Endothelial cell of hepatic sinusoid (primary cell): ENCODE measurements around the gene BATF3.

Source experiments
- in situ Hi-C: cut with HindIII; loops from 2 replicates; pipeline ENCODE4 v1.10.0; 2017; ENCODE audit warnings: low sequenced_read_pairs

The BATF3 gene

DNA sequence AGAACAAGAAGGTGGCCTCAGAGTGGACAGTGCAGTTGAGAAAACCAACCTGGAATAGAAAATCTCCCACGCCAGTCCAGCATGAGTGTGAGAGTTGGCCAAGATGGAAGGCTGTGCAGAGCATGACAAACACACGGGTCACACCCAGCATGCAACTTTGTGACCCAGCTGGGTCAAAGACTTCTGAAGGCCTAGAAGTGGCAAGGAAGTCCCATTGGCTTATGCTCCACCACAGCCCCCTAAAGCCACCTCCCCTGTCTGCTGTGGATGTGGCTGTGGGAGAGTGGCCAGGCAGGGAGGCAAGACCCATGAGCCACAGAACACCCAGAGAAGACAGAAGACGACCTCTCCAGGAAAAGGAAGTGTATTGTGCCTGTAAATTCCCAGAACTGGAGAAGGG lies 13.6 kb downstream of the BATF3 start:
- in situ Hi-C loops, result no loop called here

DNA sequence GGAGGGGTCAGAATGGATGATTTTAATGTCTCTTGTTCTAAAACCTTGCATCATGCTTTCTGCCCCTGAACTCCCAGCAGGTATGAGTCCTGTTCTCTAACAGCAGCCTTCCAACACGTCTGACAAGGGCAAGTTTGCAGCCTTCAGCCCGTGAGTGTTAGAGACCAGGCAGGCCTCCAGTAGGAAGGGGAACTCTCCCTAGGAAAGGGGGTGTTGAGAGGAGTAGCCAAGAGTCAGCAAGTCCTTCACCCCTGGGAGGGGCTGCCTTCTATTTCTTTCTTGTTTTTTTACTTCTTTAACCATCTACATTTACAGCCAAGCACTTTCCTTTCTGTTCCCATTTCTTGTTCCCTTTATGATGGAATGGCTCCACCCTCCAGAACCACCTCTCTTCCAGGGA lies 14.2 kb downstream of the BATF3 start:
- in situ Hi-C loops, result no loop called here

DNA sequence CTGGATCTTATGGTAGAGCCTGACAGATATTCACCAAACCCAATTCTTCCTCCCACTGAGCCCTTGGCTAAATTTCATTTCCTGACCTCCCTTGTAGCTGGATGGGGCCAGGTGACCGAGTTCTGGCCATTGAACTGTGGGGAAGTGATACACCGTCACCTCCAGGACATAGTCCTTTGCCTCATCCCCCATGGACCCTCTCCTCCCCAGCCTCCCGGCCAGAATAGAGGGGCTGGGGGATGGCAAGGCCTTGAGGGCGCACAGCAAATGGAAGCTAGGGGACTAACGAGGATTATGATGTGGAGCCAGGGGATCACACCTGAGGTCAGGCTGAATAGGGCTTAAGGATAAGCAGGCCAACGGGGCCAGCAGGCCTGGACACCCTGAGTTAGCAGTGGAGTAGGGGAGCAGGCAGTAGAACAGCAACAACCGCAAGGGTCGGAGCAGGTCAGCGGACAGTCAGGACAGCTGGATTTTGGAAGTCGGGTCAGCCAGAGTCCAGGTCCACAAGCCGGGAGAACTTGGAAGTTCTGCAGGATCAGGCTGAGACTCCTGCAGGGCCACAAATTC lies 15.0 kb downstream of the BATF3 start:
- in situ Hi-C loops, result no loop called here

DNA sequence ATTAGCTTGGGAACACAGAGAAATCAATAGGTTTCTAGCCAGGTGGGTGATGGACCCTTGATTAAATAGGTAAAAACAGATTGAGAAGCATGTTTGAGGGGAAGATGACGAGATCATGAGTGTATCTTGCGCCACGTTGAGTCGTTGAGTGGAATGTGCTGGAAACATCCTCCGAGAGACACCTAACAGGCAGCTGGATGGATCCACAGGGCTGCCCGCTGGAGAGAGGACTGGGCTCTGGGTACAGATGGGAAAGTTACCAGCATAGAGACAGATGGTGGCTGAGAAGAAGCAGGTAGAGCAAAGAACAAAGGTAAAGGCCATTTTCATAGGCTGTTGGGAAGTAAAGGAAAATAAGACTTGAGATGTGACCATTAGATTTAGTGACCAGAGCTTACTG lies 15.6 kb downstream of the BATF3 start:
- in situ Hi-C loops, result no loop called here

DNA sequence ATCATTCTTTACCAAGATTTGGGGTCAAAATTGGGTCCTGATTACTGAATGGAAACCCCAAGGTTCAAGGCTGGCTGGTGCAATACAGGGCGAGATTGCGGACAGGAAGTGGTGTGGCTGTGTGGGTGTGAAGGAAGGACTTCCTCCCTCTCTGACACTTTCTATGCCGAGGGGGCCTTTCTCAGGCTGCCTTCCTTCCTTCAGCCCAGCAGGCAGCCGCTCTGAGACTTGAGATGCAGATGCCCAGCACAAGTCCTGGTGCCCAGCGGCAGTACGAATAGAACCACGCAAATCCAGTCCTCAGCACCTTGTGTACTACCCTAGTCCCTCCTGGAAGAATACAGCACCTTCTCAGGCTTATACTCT lies 16.3 kb downstream of the BATF3 start:
- in situ Hi-C loops, result no loop called here

DNA sequence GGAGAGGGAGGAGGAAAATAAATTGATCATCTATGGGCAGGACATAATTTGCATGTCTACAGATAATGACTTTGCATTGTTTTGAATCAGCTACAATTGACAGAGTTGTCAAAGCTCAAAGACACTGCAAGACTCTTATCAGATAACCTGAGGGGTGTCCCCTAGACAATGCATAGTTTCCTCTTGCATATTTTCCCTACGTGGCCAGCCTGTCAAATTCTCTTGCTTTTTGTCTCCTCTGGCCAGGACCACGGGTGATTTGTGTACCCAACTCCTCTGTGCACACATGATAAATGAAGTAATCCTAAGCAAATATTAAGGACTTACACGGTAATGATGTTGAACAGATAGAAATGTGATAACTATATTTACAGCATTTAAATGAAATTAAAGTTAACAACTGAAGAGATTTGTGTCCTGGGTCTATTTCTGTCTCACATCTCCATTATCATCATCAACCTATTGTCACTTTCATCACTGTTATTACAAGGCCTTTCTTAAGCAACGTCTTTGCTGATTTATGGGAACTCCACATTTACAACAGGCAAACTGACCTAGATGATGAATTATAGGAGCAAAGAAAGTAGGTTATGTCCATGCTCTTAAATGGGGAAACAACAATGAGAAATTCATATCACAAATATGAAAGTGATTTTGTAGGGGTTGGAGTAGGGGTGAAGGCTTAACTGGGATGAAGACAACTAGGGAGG lies 18.8 kb downstream of the BATF3 start:
- in situ Hi-C loops, result no loop called here

DNA sequence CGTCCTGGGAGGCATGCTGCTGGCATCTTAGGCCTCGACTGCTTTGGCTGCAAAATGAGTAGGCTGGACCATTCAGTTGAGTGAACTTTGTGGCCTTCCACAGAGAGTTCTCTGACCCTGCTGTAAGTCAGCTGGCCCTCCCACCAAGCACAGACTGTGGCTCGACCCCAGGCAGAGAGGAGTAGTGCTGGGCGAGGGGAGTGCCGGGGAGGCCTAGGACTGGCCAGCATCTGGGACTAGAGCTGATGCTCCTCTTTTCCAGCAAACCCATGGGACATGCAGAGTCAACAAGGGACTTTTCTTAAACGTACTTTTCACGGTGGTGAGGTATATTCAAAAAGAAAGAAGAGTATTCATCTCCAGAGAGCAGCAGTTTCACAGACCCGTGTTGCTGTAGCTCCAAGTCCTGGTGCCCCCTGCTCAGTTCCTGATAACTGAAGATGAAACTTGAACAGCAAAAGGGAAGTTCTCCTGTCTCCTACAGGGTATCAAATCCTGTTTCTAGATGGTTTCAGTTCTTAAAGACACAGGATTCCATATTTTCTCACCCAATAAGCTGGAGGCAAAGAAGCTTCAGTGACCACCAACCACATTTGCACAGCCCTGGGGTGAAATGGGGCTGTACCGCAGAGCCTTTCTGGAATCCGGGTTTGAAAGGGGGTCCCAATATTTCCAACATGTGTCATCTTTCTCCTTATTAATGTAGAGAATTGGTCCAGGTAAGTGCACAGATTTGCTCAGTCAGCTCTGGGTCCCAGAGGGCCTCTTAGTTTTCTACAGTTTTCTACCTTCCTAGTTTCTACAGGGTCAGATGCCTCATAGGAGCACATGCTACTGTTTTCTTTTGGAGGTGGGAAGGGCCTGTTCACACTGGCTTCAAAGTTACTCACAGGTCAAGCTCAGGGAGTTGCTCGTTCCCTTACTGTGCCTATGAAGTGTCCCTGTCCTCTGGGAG lies 20.9 kb downstream of the BATF3 start:
- in situ Hi-C loops, result no loop called here

DNA sequence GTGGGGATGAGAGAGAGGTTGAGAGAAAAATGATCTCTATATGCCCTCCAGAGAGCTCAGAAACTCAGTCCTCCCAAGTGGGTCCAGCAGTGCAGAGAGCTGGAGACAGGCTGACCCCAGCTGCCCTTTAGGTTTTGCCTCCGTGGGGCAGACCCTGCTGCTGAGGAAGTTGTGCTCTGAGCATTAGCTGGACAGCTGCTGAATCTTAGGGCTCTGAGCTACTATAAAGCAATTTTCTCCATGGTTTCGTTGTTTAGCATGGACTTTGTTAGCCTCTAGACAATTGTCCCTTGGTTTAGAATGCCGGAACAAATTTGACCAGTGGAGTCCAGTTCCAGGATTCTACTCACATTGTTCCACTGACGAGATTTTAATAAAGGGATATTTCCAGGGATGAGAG lies 22.1 kb downstream of the BATF3 start:
- in situ Hi-C loops, result no loop called here

DNA sequence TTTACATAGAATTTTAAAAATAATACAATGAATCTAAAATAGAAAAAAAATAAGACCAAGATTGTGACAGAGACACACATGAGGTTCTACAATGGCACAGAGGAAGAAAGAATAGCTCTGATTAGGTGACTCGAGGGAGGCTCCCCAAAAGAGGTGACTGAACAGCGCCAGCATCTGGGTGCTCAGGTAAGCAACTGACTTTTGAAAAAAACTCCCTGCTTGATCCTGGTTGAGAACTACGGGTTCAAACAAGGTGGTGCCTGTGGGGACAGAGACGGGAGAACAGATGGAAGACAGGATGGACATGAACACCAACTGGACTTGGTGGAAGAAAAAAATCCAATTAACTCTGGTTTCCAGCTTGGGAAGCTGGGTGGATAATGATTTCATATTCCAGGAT lies 22.5 kb downstream of the BATF3 start:
- in situ Hi-C loops, result no loop called here

DNA sequence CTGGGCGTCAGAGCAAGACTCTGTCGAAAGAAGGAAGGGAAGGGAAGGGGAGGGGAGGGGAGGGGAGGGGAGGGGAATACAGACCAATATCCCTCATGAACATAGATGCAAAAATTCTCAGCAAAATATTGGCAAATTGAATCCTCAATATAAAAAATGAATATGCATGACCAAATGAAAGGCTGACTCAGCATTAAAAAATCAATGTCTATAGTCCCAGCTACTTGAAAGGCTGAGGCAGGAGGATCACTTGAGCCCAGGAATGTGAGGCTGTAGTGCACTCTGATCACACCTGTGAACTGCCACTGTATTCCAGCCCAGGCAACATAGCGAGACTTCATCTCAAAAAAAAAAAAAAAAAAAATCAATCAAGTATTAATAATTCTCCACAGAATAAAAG lies 24.0 kb downstream of the BATF3 start:
- in situ Hi-C loops, result no loop called here

DNA sequence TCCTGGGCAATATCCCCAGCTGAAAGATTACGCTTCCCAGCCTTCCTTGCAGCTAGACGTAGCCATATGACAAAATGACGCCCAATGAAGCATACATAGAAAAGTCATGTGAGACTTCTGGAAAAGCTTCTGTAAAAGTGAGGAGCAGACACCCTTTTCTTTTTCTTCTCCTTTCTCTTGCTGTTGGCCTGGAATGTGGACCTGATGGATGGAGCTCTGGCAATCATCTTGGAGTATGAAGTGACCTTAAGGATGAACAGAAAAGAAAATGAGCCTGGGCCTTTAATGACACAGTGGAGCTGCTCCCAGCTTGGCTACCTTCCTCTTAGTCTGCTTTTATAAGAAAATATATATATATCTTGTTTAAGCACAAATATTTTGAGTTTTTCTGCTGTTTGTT lies 24.8 kb downstream of the BATF3 start:
- in situ Hi-C loops, result no loop called here

DNA sequence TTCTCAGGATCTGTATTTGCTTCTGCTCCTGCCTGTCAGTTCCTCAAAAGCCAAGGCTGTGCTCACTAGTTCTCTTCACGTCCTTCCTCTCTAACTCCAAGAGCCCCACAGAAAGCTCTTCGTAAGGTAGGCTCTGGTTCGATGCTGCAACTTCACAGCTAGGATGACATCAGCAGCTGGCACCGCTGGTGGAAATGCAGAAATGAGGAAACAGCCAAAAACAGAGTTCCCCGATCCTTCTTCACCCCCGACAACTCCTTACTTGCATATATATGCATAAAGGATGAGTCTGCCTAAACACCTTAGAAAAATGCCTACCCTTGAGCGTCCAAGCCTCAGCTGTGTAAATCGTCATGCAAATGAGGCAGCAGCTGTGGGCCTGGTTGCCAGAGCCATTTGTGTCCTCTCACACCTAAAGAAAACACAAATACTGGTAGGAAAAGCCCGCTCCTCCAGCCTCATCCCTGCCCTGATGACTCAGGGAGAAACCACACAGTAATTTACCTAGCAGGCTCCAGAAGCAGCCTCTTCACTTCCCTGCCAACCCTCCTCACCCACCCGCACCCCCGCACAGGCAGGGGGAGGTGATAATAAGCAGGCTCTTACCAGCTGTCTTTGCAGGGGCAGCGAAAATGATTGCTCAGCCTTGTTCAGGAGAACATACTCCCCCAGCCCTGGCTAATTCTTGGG lies 28.2 kb downstream of the BATF3 start:
- in situ Hi-C loops, result no loop called here

DNA sequence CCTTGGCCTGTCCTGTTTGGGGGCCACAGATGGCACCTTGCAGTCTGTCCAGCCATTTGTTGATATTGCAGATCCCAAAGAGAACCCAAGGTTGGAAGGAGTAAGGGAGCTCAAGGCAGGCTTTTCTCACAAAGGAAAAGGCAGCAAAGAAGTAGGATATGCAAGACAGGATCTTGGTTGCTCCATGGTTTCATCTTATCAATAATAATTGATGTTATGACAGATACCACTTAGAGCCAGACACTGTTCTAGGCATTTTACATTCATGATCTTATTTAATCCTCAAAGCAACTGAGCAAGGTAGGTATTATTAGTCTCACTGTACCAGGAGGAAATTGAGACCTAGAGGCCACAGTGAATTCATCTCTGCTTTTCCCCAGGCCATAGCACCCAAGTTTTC lies 28.8 kb downstream of the BATF3 start:
- in situ Hi-C loops, result no loop called here

DNA sequence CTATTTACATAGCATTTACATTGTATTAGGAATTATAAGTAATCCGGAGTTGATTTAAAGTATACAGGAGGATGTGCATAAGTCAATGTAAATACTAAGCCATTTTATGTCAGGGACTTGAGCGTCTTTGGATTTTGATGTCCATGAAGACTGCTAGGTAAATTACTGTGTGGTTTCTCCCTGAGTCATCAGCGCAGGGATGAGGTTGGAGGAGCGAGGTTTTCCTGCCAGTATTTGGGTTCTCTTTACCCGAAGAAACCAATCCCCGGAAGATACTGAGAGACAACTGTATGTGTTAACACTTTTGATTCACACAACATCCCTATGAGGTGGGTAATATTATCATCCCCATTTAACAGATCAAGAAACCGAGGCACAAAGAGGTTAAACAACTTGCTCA lies 29.3 kb downstream of the BATF3 start:
- in situ Hi-C loops, result no loop called here

DNA sequence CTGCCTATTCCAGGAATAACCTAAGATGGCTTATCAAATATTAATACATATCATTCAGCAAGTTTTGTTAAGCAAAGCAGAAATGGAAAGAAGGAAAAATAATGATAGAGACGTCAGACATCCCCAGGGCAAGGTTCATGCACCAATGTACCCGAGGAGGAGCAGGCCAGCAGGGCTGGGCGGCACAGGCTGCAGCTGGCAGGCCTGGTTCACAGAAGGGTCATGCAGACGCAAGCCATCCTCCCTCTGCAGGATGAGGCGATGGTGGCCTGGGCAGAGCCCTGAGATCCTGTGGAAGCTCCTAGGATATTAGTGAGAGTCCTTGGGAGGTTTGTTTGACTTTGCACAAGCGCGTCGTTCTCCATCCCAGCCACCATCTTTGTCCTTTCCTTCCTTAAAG lies 30.0 kb downstream of the BATF3 start:
- in situ Hi-C loops, result no loop called here

DNA sequence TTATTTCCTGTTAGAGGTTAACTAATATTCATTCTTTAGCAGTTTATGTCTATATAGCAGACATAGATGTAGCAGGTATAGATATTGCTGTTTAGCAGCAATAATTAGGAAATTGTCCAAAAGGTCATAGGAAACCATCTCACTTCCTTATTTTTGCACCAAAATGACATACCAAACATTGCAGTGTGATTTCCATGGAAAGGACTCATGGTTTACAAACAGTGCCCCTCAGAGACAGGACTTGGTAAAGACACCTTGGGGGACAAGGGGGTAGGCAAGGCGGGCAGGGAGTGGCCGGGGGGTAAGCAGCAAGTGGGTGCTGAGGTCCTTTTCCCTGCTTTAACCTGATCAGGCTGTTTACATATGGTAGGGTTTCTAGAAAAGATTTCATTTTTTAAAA lies 30.5 kb downstream of the BATF3 start:
- in situ Hi-C loops, result no loop called here

DNA sequence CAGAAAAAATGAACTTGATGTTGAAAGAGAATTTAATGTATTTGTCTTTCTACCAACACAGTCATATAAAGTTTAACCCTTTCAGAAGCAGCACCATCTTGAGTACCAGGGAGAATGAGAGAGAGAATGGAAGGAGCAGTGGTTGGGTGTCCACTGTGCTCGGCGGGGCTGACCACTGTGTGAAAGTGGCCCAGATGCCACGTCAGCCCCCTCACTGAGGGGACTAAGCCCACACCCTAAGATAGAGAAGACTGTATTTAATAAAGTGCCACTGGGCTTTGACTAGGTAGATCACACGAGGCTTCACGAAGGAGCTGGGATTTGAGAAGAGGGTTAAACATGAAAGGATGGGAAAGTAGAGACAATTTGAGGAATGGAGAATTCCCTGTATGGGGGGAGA lies 31.2 kb downstream of the BATF3 start:
- in situ Hi-C loops, result no loop called here

DNA sequence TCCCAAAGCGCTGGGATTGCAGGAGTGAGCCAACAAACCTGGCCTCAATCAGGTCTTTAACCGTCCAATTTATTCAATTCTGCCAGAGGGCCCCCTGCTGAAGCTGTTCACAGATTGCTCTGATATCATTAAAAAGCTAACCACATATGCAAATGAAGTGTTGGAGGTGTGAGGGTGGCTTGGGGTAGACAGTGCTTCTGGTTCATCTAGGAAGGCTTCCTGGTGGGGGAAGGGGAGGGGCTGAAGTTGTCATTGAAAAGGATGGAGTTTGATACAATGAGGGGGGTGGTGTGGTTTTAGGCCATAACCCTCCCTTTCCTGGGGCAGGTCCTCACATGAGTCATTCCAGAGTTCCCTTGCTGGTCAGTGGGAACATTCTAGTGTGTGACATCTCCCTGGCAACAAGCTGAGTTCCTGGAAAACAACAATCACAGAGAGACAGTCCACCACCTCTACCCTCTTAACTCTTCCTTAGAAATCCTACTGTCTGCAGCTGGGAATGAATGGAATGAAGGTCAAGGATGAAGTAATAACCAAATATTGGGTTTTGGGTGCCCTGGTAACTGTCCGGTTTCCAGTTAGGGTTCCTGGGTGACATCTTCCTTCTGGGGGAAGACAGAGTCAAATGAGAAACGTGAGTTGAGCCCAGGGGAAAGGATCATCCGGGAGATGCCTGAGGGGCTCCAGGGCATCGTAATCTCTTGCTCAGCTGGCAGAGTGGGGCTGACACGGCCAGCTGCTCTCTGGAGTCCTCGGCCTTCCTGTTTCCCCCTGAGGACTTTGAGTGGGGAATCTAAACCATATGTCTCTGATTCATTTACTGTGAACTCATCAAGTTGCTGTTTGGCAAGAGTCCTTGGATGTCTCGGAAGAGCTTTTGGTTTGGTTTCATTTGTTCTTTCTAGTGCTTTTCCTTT lies 32.2 kb downstream of the BATF3 start:
- in situ Hi-C loops, result no loop called here

DNA sequence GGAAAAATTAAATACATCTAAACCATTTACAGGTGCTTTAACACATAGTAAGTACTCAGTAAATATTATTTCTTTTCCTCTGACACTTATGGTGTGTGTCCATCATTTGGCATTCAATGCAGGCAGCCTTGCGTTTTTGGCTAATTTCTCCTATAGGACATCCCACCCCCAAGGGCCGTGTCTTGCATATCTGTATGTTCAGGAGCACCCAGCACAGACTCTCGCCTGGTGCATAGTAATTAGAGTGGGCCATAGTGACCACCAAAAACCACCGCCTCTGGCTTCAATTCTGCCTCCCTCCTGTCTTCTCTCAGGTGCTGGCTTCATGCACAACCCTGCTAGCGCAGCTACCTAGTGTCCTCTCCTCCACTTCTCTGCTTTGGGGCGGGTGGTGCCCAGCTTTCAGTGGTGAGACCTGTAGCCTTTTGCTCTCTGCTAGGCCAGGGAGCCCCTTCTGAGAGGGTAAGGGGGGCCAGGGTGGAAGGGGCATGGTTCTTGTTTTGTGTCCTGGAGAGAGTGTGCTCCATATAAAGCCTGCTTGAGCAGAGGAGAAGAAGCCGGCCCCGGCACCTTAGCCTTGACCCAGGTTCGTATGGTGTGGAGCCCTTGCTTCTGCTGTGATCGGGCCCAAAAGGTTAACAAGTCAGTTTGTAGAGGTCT lies 33.4 kb downstream of the BATF3 start:
- in situ Hi-C loops, result no loop called here
